GM21576 (cell line): ENCODE data around the gene GPR135.
"Not testable (repeated sequence)": the region's sequence is repeated elsewhere in the genome, so short reads cannot be mapped to it uniquely, and the experiment has no call there.

ENCODE experiments used
- ATAC-seq: cut with Tn5 transposase; IDR thresholded peaks from one replicate; pipeline ENCODE4 v1.9.1; 2021; ENCODE audit warnings: mild to moderate bottlenecking, moderate library complexity; ENCODE audit not compliant: unreplicated experiment

GPR135 gene

DNA sequence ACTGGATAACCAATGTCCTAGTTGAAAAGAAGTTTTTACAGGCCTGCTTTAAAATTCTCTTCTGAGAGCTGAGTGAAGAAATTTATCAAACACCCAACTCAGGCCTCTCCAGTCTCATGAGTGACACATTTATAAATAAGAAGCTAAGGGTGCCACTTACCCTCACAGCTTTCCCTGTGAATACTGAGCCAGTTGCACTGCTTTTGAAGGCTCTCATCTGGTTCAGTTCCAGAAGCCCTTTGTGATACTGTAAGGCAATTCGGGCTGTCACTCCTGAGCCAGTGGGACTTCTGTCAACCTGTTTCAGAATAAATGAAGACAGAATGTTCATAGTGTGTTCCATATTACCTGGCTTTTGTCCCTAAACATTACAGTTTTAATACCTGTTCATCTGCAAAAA lies 10.5 kb upstream of the GPR135 start:
- ATAC-seq: no peak

DNA sequence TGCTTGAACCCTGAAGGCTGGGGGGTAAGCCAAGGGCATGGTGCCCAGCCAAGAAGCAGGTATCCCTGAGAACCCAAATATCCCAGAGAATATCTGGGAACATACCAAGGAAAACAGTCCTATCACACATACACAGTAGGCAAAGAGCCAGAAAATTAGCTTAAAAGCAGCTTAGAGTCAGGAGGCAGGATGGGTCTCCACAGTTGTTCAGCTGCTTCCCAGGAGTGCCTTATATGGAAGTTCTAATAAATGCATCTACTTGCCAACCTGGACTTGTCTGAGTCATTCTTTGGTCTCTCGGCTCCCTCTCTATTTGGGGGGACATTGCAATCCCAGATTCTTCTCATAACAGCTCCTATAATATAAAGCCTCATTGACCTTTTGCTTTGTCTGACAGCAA lies 9.0 kb upstream of the GPR135 start:
- no peak for ATAC-seq

DNA sequence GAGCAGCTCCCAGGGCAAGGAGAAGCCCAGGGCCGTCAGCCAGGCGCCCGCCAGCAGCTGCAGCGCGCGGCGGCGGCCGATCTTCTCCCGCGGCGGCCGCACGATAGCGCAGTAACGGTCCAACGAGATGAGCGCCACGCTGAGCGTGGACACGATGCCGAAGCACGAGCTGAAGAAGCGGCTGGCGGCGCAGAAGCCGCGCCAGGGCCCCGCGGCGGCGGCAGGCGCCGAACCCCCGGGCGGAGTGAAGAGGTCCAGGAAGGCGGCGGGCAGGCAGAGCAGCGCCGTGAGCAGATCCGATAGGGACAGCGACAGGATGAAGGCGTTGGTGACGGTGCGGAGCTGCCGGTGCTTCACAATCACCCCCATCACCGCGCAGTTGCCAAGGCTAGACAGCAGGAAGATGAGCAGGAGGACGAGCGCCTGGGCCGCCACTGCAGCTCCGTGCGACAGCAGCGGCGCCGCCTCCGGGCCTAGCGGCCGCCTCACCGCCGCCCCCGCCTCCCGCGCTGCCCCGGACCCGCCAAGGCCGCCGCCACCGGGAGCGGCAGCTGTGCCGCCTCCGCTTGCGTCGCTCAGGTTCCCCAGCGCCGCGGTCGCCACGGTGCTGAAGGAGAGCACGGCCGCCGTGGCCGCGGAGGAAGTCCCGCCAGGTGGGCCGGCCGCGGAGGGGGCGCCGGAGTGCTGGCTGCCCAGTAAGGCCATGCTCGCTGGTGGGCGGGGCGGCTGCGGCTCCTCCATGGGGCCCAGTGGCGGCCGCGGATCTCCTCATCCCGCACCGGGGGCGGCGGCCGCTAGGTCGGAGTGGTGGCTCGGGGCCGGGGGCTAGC lies 479 bp downstream of the GPR135 start:
- peak; percentile 61 for ATAC-seq

DNA sequence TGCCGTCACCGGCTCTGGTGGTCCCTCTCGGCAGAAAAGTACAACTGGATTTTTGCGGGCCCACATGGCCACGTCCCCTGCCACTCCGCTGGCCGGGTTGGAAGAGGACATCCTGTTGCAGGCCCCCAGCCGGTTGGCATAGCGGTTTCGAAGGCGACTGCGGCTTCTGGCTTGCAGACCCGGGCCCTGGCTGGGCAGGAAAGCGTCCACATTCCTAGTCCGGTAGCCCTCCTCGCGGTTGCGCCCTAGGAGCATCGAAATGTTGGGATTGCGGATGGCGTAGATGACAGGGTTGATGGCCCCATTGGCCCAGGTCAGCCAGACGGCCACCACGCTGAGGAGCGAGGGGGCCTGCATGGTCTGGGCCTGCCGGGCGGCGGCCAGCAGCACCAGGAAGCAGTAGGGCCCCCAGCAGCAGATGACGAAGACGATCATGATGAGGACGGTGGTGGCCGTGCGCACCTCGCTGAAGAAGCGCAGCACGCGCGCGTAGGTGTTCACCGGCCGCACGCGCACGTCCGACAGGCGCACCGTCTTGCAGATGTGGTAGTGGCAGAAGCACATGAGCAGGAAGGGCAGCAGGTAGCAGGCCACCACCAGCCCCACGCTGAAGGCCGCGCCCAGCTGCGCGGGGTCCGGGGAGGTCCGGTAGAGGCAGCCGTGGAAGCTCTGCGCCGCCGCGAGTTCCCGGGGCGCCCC lies 1.2 kb downstream of the GPR135 start:
- peak; percentile 29 for ATAC-seq

DNA sequence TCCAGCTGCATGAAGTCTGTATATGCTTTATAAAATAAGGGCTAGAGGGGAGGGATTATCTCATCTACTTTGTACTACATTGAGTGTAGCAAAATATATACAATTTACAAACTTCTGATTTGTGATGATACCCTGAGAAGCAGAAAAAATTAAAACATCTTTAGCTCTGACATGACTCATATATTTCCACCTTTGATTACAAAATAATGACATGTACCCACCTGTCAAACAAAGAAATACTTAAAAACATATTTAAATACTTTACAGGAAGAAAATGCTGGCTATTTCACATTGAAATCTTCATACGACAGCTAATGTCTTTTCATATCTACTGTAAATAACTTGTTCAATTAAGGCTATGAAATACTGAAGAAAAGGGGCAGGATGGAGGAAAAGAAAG lies 3.3 kb downstream of the GPR135 start:
- ATAC-seq: no peak

DNA sequence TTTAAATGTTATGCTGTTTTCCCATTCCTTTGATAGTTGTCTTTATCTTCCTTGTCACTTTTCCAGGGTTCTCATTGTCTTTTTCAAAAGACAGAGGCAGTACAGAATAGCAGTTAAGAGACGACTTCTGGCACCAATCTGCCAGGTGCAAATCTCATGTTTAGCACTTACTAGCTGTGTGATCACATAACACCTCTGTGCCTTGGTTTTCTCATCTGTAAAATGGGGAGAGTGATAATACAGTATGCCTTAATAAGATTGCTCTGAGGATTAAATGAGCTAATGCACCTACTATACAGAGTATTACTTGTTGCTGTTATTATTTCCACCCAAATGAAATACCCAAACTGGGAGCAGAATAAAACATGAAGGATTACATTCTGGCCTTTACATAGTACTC lies 4.8 kb downstream of the GPR135 start:
- ATAC-seq: no peak

DNA sequence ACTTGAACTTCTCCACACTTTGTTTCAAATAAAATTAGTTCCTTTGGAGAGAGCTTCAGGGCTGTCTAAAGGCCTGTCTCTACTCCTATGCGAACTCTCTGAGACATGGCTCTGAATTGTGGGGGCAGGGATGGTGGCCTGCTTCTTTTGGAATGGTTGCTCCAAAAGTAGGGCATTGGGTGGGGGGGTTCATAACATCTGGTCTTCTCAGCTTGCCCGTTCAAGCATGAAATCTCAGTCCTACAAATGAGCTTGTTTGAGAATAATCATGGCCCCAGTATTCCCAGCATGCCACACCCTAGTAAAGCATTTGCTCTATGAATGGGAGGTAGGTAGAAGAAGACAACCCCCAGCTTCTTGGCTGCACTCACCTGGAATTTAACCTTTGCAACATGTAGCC lies 6.7 kb downstream of the GPR135 start:
- ATAC-seq: no peak

DNA sequence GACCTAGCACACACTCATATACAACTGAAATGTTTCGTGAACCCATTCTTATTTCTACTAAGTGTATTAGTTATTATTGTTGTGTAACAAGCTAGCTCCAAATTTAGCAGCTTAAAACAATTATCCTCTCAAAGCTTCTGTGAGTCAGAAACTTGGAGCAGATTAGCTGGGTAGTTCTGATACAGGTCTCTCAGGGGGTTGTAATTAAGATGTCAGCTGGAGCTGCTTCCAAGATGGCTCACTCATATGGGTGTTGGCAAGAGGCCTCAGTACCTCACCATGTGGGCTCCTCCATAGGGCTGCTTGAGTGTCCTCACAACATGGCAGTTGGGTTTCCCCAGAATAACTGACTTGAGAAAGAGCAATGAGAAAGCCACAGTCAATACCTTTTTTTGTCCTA lies 9.8 kb downstream of the GPR135 start:
- no peak for ATAC-seq

DNA sequence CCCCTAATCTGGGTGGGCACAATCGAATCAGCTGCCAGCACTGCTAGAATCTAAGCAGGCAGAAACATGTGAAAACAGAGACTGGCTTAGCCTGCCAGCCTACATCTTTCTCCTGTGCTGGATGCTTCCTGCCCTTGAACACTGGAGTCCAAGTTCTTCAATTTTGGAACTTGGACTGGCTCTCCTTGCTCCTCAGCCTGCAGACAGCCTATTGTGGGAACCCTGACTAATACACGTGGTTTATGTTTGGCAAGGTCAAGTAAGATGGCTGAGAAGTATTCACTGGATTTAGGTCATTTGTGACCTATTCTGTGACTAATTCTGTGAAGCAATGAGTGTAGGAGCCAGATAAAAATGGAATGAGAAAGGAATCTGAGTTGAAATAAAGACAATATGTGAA lies 11.0 kb downstream of the GPR135 start:
- ATAC-seq: no peak

DNA sequence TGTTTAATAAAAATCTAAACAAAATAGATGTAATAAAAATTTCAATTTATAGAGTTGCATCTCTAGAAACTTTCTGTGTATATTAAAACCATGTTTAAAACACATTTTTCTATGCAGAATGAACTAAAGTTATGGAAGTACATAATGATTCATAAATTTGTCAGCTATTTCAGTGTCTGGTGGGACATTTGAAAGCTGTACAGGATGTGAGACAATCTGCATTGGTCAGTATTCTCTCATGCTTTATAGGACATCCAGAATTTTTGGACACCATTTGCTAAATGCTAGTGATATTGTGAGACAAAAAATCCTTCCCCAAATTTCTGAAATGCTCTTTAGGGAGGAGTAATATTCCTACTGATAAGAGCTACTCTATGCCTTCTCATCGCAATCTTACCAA lies 13.3 kb downstream of the GPR135 start:
- no peak for ATAC-seq

DNA sequence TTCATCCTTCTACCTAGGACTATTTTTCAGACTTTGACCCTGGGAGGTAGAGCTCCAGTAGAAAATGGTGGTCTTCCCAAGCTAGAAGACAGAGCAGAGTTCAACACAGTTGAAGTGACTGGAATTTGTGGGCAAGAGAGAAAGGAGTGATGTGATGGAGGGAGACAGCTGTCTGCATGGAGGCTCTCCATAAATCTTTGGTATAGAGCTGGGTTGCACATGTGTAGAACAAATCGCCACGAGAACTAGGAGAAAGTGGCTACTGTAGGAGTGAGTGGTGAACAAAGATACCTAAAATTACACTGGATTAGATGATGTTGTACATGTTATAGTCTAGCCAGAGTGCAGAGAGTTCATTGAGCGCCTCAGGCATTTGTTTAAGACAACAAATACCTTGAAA lies 14.5 kb downstream of the GPR135 start:
- no peak for ATAC-seq

DNA sequence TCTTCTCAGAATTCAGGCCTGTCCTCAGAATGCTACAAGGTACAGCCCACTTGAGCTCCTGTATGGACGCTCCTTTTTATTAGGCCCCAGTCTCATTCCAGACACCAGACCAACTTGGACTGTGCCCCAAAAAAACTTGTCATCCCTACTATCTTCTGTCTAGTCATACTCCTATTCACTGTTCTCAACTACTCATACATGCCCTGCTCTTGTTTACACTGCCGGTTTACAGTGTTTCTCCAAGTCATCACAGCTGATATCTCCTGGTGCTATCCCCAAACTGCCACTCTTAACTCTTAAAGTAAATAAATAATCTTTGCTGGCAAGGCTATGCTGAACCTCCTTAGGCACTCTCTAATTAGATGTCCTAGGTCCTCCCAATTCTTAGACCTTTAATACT lies 16.5 kb downstream of the GPR135 start:
- not testable (repeated sequence) for ATAC-seq

DNA sequence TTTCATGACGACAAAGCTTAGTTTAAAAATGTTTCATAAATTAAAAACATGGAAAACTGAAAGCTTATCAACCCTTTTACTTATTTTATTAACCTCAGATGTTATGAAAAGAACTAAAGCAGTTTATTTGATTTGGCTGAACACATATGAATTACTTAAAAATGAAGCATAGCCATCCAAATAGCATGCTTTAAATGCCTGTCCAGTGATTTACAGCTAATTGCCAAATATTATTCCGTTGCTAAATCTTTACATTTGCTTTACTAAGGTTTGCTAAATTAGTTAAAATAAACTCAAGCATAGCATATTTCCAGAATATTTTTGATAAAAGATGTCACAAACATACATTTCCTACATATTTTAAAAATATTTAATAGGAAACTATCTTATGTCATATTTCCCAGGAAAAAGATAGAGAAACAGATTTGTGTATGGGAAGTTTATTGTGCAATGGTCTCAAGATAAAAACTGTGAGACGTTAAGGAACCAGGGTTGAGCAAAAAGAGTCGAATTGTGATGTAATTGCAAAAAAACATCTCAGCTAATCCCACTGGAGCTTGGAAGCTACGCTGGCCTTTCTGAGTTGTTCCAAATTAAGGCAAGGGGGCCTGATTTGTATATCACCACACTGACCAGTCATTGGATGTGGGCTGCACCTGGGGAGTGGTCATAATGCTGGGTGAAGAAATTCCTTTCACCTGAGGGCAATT lies 25.8 kb downstream of the GPR135 start:
- no peak for ATAC-seq

DNA sequence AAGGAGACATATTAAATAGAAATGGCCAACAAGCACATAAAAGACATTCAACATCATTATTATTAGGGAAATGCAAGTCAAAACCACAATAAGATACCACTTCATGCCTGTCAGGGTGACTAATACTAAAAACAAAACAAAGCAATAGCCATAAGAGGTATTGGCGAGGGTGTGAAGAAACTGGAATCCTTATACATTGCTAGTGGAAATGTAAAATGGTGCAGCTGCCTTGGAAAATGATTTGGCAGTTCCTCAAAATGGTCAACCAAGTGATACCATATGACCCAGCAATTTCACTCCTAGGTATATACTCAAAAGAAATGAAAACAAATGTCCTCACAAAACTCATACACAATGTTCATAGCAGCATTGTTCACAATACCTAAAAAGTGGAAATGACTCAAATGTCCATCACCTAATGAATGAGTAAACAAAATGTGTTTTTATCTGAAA lies 27.0 kb downstream of the GPR135 start:
- ATAC-seq: no peak

DNA sequence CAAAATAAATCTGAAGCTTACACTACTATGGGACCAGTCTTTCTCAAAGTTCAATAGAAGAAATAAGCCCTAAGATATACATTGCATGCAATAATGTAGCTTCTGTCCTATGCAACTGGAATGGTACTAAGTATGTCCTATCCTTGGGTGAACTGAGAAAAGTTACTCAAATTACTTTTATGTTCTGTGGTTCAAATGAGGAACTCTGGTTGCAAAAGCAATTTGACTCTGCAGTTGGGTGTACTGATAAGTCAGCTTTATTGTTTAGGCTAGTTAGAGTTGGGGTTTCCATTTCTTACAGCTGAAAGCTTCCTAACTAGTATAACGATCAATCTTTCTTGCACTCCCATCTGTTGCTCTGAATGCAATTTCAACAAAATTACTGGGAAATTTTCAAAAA lies 29.2 kb downstream of the GPR135 start:
- ATAC-seq: no peak

DNA sequence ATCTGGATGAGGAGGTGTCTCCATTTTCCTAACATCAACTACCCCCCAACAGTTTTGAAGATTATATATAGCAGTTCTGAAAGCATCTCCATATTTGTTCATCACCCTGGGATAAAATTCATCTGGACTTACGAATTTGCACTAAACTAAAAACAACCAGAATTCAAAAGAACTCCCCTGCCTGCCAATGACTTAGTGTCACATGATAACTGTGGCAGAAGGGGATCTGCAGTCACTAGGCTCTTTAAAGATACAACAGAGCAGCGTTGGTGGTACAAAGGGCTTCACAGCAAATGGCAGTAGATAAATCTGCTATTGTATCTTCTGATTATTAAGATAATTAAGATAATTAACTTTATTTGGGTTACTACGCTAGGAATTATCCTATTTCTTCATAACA lies 30.1 kb downstream of the GPR135 start:
- no peak for ATAC-seq

DNA sequence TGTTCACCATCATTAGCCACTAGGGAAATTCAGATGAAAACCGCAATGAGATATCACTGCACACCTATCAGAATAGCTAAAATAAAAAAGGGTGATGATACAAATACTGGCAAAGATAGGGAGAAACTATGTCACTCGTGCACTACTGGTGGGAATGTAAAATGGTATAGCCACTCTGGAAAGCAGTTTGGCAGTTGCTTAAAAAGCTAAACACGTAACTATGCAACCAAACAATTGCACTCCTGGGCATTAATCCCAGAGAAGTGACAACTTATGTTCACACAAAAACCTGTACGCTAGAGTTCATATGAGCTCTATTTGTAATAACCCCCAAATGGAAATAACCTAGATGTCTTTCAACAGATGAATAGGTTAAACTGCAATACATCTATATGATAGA lies 35.4 kb downstream of the GPR135 start:
- no peak for ATAC-seq

DNA sequence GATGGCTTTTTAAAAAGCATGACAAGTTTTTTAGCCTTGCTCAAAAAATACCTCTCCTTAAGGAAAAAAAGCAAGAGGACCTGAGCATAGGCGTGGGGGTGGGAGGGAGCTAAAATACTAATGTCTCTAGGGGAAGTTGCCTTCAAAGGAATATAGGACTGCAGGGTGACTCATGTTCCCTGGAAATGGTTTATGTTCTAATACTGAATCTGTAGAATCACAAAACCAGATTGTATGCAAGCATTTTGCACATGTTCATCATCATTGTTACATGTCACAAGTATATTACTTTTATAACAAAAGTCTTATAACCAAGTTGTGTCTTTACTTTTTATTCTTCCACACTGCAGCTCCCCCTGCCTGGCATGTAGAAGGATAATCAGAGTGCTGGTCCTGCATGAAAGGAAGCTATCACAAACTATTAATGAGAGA lies 36.6 kb downstream of the GPR135 start:
- ATAC-seq: no peak

DNA sequence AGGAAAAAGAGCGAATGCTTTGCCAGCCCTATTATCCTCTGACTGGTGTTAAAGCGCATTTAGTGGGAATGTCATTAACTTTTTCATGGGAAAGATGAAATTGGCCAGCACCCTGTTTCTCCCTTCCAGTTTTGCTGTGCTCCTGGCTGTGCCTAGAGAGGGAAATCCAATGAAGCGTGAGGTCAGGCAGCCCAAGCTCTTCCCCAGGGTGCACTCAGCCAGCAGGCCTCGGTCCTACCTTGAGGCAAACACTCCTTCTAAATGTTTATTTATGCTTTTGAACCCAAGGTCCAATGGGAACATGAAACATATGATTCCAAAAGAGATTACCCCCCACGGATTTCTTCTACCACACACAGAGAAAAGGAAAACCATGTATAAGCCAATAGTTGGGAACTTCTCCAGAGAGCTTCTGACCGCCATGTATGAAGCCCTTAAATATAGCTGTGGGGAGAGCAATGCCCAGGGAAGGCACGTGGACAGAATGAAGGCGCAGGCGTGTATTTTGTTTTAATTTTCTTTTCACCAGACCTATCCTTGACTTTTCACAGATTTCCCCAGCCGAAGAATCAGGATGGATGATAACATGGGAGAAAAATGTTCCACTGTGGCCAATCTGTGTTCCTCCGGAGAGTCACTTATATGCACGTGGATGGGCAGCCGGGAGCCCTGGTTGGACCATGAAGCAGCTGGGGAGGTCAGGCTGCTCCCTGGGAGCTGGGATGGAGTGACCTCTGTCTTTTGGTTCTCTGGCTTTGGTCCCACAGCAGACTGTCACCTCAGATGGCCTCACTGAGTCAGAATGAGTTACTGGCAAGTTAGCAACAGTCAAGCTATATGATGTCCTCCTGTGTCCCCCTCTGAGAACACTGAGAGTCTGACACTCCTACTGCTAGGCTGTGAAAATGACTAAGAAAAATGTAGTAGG lies 37.3 kb downstream of the GPR135 start:
- ATAC-seq: no peak

DNA sequence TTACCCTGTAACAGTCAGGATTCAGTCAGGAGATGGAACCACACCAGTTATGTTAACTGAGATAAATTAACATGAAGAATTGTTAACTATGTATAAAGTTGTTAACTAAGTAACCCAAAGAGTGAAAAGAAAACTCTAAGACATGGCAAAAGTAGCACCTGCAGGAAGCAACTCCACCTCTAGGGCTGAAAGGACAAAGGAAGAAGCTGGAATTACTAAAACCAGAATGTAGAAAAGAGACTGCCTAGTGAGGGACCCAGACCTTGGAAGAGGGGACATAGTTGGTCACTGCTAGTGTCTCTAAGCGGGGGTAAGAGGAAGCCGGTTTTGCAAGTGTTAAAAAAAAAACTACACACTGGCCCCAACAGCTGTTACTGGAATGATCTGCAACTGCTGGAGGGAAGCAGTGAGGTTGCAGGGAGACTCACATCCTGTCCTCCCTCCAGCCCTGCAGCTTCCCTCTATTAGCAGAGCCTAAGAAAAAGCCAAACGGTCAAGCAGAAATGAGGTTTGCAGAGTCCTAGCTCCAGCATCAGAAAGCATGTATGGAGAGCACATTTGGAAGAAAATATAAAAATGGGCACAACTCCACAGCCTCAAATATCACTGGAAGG lies 39.8 kb downstream of the GPR135 start:
- ATAC-seq: no peak
